T-helper 2 cell treated with Interferon-gamma antibody and Interleukin-4, amounts not matched to agents 100 ng/mL and 5 ng/mL, for 36 hours (primary cell): ENCODE measurements around the gene CCSER1. TPM values are rescaled to one million over a fixed set of nuclear protein-coding genes. Genes with fewer than 3 reads are reported as not detected.
"Not testable (repeated sequence)": the region's sequence is repeated elsewhere in the genome, so short reads cannot be mapped to it uniquely, and the experiment has no call there.

ENCODE experiments used
- intact Hi-C: fragments of 100-400 bp; cut with micrococcal nuclease; formaldehyde crosslinking; loops from one replicate; pipeline ENCODE4 v1.15.1; 2023
- total RNA-seq: library from RNA; stranded (reverse); gene quantifications from 2 replicates; pipeline ENCODE4 v1.2.3, GENCODE V29; 2022

The CCSER1 gene
- total RNA-seq, 1 donor from 2014 or later, result not detected

DNA sequence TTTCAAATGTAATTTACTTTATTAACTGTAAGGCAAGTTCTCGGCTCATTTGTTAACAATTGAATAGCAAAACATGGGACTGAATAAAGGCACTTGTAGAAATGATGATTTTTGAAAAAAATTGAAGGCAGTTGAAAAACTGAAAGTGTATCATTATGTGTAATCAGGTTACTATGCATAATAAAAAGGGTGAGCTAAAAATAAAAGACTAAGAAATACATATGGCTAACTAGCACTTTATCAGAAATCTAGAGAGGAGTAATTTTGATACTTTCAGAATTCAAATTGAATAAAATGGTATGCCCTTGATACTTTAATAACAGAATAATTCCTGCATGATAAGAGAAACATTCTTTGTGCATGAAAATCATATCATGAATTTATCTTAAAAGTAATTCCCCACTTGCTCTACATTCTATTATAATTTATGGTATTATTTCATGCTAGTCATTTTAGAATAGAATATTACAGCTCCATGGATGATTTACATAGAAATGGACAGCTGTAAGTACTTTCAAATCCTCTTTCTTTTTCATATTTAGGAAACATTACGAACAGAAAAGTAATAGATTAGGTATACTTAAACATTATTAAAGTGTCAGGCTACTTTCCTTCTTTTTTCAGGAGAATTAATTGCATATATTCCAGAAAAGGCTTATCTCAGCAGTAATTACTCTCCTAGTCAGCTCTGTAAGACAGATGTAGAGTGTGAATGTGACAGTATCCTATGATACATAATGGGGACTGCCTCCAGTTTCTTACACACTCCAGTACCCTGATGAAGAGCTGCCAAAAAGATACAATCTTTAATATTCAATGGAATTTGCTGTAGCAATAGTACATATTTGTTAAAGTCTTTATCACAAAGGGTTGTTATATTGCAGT lies 697.3 kb downstream of the CCSER1 start:
- intact Hi-C loops, result no loop called here

DNA sequence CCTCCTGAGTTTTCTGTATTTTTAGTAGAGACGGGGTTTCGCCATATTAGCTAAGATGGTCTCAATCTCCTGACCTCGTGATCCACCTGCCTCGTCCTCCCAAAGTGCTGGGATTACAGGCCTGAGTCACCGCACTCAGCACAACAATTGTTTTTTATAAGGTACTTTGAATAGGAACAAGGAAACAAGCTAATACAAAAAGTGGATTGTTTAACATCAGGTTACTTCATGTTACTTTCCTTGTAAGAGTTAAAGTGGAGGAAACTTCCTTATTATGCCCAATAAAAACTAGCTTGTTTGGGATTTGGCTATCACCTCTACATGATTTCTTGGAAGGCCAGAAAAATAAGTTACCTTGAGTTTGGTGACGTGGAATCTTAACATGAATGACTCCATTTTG lies 698.7 kb downstream of the CCSER1 start:
- intact Hi-C loops, result no loop called here

DNA sequence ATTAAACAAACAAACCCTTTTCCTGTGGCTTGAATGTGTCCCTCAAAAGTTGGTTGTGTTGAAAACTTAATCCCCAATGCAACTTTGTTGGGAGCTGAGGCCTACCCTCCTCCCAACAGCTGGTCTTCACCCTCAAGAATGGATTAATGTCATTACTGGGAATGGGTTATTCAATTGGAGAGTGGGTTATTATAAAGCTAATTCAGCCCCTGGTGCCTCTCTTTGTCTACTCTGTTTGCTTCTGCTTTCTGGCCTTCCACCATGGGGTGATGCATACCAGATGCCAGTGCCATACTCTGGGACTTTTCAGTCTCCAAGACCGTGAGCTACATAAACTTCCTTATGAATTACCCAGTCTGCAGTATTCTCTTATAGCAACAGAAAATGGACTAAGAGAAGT lies 706.5 kb downstream of the CCSER1 start:
- intact Hi-C loops, result no loop called here

DNA sequence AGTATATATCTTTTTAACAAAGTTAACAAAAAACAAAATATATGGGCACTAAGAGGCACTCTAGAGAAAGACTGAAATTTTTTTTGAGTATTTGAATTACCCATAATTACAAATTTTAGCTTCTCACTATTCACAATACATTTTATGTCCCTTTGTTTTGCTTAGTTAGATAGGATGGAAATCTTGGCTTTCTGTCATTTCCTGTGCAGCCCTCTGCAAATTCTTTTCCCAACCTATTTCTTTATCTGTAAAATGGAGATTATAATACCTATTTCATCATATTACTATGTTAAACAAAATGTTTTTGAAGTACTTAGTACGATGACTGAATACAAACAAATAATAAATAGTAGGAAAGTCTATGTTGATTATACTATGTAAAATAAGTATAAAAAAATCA lies 710.0 kb downstream of the CCSER1 start:
- intact Hi-C loops, result no loop called here

DNA sequence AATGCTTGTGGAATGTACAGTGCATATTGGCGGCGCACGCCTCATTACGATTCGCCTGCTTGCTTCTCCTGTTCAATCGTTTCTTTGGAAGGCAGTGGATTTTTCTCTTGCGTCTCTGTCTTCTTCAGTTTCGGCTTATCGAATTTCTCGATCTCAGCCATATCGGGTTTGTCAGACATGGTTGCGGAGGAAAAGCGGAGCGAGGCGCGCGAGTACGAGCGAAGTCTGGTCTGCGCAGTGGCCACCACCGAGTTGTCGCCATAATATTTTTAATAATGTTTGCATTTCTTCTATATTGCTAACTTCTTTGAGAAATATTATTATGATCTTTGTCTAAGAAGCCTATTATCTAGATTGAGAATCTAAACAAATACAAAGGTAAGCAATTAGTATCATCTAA lies 711.7 kb downstream of the CCSER1 start:
- intact Hi-C loops, result not testable (repeated sequence)

DNA sequence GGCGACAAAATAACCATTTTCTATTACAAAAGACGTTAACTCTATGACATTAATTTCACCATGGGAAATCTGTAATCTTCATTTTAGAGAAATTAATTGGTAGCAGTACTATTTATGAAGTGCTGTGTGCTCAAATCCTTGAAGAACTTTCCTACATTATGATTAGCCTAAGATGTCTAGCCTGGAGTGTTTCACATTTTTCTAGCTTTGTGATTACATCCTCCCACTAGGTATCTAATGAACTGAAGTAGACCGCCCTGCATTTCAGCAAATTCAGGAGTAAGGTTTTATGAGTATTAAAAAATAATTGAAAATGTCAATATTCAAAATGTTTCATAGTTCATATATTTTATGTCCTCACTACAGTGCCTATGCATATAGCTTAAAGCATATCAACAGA lies 713.1 kb downstream of the CCSER1 start:
- intact Hi-C loops, result no loop called here

DNA sequence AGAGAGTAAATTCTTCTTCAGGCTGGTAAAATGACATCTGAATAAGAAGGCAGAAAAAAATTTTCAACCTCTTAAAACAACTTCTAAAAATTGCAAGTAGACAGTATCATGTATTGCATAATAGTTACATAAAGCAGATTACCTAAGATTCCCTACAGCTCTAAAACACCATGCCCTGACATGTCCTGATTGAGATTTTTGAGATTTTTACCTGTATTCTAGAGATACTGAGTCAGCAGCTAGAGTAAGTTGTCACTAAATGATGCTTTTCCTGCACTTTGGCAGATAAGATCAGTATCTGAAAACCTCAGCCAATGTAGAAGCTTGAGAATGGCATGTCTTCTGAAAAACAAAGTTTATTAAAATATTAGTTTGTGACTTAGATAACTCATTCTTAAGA lies 713.6 kb downstream of the CCSER1 start:
- intact Hi-C loops, result no loop called here

DNA sequence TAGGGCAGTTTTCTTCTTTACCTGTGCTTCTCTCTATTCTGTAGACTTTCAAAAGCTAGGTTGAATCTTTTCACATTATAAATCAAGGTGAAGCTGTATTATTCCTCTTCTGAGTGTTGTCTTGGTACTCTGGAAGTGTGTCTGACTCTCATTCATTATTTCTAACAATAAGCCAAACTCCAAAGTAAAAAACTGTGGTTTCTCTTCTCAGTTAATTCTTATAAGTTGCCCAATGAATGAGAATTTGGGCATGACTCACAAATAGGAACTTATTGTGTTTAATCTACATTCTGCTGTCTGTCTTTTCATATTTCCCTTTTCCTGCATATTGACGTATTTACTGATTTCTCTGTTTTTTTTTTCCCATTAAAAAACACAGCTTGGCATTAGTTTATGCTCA lies 714.5 kb downstream of the CCSER1 start:
- intact Hi-C loops, result no loop called here

DNA sequence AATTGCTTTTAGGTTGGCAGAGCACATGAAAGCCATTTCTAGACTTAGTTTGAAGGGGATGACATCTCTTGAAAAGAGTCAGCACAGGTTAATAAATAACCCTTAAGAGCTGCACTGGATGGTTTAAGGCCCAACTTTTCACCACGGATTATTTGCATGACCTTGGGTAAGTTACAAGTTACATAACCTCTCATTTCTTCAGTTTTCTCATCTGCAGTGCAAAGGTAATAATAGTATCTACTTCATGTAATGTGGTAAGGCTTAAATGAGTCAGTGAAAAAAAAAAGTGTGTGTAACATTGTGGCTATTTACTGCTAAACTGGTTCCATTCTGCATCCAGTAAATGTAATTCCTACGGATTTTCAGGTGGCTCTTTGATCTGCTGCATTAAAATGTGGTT lies 715.8 kb downstream of the CCSER1 start:
- intact Hi-C loops, result no loop called here

DNA sequence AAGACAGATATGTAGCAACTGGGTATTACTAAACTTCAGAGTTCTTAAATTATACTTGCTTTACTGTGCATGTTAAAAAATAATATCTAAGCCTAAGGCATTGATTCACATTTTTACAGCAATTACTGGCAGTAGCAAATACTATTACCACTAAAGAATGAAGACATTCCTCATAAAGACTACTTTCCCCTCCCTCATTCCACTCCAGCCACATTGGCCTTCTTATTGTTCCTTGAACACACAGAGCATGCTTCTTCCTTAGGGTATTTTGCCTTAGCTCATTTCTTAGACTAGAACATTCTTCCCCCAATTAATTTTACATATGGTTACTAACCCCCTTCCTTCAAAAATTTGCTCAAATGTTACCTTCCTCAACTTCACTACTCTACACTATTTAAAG lies 717.0 kb downstream of the CCSER1 start:
- intact Hi-C loops, result no loop called here

DNA sequence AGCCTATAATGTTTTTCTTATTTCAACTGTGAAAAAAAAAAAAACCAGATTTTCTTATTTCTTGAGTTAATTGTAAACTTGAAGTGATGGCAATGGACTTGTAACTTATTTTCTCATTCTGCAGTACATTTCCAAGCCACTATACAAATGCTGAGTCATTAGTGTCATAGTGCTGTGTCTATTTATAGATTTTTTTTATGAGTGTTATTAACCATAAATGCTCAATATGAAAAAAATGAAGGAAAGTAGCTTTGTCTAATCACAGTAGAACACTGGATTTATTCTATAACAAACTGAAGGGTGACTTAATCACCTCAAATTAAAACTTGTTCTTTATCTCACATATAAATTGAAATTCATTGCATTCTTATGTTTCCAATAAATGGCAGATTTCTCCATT lies 718.6 kb downstream of the CCSER1 start:
- intact Hi-C loops, result no loop called here

DNA sequence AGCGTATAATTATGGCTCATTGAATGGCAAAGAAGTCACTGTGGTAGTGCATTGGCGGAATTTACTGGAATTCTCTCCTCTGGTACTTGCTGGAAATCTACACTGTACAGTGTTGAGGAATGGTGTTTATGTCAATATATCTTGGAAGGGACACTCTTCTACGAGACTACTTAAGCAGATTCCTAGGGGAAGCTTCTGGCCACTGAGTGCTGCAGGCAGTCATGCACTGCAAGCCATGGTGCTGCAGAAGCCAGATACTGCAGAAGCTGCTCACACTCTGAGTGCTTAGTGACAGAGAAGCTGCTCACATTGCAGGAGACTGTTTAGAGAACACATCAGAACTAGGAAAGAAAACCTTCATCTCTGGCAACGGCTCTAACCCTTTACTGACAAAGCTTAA lies 725.0 kb downstream of the CCSER1 start:
- intact Hi-C loops, result no loop called here

DNA sequence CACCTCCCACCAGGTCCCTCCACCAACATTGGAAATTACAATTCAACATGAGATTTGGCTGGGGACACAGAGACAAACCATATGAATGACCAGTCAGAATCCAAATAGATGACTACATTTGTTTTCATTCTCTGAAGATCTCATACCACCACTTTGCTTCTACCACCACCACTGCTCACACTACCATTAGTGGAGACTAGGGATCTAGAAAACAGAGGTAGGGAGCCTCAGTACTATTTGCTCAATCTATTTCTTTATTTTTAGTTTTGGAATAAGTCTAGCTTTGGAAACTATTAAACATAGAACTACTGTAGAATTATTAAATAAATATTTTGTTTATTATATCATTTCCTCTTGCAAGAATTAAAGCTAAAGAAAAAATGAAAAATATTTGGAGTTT lies 727.9 kb downstream of the CCSER1 start:
- intact Hi-C loops, result no loop called here

DNA sequence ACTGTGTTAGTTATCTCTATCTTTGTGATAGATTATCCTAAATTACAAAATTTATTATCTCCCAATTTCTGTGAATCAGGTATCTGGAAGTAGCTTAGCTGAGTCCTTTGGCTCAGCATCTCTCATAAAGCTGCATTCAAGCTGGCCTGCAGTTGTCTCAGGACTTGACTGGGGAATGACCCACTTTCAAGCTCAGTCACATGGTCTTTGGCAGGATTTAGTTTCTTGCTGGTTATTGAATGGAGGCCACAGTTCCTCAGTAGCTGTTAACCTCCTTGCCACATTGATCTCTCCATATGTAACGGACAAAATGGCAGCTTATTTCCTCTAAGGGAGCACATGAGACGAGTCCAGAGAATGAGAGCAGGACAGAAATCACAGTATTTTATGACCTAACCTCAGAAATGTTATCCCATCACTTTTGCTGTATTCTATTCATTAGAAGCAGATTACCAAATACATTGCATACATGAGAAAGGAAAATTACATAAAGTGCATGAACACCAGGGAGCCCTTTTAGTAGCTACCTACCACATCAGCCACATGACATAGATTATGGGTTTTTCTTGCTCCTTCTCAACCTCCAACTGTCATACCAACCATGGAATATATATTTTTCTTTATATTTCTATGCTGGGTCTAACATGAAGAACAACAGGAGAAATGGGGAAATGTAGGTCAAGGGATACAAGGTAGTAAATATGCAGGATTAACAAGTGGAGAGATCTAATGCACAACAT lies 730.1 kb downstream of the CCSER1 start:
- intact Hi-C loops, result no loop called here

DNA sequence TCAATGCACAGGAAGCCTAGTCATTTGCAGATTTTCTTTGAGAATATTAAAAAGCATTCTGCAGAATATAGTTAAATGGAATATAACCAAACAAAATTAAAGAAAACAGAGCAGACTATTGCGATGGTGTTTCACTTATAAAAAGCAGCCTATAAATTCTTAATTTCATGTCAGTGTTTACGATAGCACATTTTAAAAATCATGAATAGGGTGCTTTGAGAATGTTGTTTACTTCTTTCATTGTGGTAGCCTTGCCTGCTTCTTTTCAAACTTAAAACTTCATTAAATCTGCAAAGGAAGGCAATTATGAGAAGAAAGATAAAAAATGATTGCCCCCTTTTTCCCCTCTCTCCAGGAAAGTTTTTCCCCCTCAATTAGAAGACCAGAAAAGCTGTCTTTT lies 748.6 kb downstream of the CCSER1 start:
- intact Hi-C loops, result no loop called here

DNA sequence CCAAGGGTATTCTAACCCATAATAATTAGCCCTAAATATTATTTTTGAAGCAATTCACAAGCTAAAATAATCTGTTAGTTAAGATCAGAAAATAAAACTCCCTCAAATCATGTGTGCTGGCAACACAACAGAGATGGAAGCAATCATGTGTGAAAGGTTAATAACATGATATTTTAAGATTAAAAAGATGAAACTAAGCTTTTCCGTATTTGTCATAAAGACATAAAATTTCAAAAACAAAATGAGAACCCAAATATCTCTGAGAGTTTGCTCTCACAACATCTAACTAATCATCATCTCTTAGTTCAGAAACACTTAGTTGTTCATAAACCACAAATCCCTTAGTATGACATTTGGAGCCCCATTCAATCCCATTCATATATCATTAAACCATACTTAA lies 749.1 kb downstream of the CCSER1 start:
- intact Hi-C loops, result no loop called here

DNA sequence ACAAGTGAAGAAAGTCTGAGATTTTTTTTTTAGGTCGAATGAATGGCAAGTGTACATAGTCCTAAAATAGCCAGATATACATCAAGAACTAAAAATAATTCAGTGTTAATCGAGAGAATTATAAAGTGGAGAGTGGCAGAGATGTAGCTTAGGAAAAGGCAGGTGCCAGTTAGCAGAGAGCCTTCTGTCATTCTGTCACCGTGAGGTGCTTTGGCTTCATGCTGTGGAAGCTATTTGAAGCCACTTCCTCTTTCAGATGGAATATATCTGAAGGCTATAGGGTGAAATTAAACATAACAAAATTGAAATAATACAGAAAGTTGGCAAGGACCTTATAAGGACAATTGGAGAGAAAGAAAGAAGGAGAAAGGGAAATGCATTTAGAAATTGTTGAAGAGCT lies 756.3 kb downstream of the CCSER1 start:
- intact Hi-C loops, result no loop called here

DNA sequence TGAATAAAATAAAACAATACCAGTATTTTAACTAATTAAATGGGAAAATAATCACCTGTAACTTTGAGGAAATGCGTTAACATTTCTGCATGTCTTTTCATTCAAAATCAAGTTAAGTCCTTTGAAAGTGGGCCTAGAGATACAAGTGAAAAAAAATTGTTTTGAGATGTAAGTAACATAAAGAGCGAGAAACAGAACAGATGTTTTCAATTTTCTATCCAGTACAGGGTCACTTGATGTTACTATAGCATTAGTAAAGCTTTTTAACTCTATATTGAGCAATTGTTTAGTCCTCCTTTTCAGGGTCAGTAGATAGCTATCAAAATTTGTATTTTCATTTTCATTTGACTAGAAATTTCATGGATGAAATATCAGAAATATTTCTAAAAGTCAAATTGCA lies 761.4 kb downstream of the CCSER1 start:
- intact Hi-C loops, result no loop called here

DNA sequence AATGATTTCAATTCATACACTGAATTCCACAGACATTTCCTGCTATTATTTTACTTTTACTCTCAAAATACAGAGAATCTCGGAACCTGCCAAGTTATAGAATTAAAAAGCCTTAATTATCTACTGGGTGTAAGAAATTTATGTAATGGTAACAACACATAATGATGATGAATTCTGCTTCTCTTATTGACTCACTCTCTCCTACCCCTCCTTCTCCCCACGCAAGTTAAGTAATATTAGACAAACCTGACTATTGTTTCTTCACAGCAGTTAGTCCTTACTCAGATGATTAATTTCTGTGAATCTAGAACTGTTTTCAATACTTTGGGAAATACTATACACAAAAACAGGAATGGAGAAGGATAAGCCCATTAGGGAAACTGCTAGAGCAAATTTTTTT lies 762.0 kb downstream of the CCSER1 start:
- intact Hi-C loops, result no loop called here

DNA sequence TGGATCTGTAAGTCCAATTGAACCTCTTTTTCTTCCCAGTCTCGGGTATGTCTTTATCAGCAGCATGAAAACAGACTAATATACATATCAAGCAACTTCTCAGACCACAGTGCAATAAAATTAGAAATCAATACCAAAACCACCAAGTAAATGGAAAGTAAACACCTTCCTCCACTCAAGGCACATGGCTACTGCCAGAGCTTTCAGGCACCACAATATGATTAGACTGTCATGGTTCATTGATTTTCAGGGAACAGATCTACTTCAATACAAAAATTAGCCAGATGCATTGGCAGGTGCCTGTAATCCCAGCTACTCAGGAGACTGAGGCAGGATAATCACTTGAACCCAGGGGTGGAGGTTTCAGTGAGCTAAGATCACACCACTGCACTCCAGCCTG lies 776.2 kb downstream of the CCSER1 start:
- intact Hi-C loops, result not testable (repeated sequence)

DNA sequence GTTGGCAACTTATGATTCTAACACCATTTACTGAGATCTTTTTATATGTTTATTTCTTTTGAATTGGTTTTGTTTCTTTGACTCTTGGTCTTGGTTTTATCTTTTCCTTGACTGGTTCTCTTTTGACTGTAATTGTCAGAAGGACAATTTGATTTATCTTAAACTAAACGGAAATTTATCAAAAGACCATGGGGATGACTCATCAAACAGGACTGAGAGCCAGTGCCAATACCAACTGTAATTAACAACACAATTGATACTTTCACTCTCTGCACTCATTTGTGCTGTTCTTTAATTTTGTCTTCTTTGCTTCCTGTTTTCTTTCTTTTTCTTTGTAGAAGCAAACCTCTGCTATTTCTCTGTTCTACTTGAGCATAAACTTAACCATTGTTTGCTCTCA lies 776.8 kb downstream of the CCSER1 start:
- intact Hi-C loops, result no loop called here

DNA sequence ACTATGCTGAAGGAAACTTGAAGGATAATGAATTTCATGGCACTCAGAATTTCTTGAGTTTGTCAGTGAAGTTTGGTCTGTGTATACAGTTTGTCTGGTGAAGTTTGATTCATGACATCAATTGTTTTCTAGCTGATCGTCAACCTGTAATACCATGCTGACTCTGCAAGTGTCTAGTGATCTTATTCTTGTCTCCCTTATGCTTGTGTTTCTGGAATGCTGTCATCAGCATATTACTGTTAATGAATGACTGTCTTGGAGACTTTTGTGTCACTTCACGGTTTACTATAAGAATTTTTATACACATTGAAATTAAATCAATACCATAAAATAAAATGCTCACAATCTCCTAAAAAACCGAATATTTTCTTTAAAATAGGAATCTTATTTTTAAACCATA lies 779.0 kb downstream of the CCSER1 start:
- intact Hi-C loops, result no loop called here
